AG09319 (cell line): ENCODE data around the gene PELI2.

ENCODE experiments used
- DNase-seq: peaks from one replicate; pipeline ENCODE4 v3.0.0-alpha.2; 2010; ENCODE audit warnings: low read depth; ENCODE audit errors: extremely low read depth
- TF ChIP-seq, protein P1 (sequence below): IDR thresholded peaks from 2 replicates; pipeline ENCODE4 v1.5.1; 2011; ENCODE audit warnings: low read depth, mild to moderate bottlenecking, inconsistent platforms, low read length, moderate library complexity

PELI2 gene

GRCh38 chr14:56183631-56184157, 65.5 kb downstream of the PELI2 start:
- no peak for DNase-seq

GRCh38 chr14:56185992-56186391, 67.8 kb downstream of the PELI2 start:
- DNase-seq, result no peak
- TF ChIP-seq, protein P1, sequence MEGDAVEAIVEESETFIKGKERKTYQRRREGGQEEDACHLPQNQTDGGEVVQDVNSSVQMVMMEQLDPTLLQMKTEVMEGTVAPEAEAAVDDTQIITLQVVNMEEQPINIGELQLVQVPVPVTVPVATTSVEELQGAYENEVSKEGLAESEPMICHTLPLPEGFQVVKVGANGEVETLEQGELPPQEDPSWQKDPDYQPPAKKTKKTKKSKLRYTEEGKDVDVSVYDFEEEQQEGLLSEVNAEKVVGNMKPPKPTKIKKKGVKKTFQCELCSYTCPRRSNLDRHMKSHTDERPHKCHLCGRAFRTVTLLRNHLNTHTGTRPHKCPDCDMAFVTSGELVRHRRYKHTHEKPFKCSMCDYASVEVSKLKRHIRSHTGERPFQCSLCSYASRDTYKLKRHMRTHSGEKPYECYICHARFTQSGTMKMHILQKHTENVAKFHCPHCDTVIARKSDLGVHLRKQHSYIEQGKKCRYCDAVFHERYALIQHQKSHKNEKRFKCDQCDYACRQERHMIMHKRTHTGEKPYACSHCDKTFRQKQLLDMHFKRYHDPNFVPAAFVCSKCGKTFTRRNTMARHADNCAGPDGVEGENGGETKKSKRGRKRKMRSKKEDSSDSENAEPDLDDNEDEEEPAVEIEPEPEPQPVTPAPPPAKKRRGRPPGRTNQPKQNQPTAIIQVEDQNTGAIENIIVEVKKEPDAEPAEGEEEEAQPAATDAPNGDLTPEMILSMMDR, result no peak

More at GRCh38 chr14:56183631-56184157, 65.5 kb downstream of the PELI2 start:
- TF ChIP-seq, protein P1, result no peak

DNA sequence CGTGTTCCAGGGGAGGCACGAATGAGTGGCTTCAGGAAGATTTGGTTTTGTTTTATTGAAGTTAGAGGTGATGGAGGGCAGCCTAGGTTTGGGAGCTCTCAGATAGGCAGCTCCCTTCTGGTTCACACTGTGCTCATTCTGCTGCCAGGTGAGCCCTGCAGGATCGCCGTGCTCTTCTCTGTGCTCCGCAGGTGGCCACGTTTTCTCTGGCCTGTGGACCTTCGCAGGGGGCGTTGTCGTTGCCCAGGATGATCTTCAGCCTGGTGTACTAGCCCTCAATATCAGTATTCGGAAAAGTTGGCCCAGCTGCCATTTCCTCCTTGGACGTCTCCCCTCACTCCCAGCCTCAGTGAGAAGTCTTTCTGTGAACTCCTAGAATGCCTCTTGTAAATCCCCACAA, 69.5 kb downstream of the PELI2 start:
- no peak for DNase-seq
- TF ChIP-seq, protein P1, result no peak

GRCh38 chr14:56189307-56189706, 71.1 kb downstream of the PELI2 start:
- peak; percentile 27 for DNase-seq
- TF ChIP-seq, protein P1, result no peak

- no peak for DNase-seq
- TF ChIP-seq, protein P1, result no peak
These were observed 75.1 kb downstream of the PELI2 start for GRCh38 chr14:56193347-56193746.

GRCh38 chr14:56194042-56194441, 75.8 kb downstream of the PELI2 start:
- TF ChIP-seq, protein P1, result no peak
- DNase-seq, result no peak

GRCh38 chr14:56195223-56195622, 77.0 kb downstream of the PELI2 start:
- TF ChIP-seq, protein P1, result no peak
- DNase-seq, result no peak
